HG03442 (cell line): ENCODE results near the gene WNT8A.
"Not testable (repeated sequence)": the region's sequence is repeated elsewhere in the genome, so short reads cannot be mapped to it uniquely, and the experiment has no call there.

Source experiments
- ATAC-seq: cut with Tn5 transposase; IDR thresholded peaks from one replicate; pipeline ENCODE4 v1.9.1; 2021; ENCODE audit warnings: mild to moderate bottlenecking, moderate library complexity; ENCODE audit not compliant: unreplicated experiment

WNT8A gene

GRCh38 chr5:138083702-138084101 is at the start of gene WNT8A:
Gene WNT8A (plus strand): TSS chr5:138084033. CDS start chr5:138084128, 95 bp downstream.
- ATAC-seq: no peak

GRCh38 chr5:138035605-138036537 is 48.0 kb upstream of the WNT8A start:
- ATAC-seq: peak; percentile 33

GRCh38 chr5:138037271-138037670 is 46.6 kb upstream of the WNT8A start:
- ATAC-seq: no peak

GRCh38 chr5:138037907-138038633 is 45.8 kb upstream of the WNT8A start:
- ATAC-seq: no peak

GRCh38 chr5:138038826-138039225 is 45.0 kb upstream of the WNT8A start:
- ATAC-seq: no peak

- ATAC-seq: not testable (repeated sequence)
Observed at GRCh38 chr5:138045283-138045682, 38.5 kb upstream of the WNT8A start.

GRCh38 chr5:138051441-138052296 is 32.2 kb upstream of the WNT8A start:
- ATAC-seq: no peak

- ATAC-seq: not testable (repeated sequence)
Observed at GRCh38 chr5:138052718-138053117, 31.1 kb upstream of the WNT8A start.

- ATAC-seq: no peak
Observed at GRCh38 chr5:138053554-138053953, 30.3 kb upstream of the WNT8A start.

- no peak for ATAC-seq
Observed at GRCh38 chr5:138054206-138054605, 29.6 kb upstream of the WNT8A start.

GRCh38 chr5:138054847-138055558 is 28.8 kb upstream of the WNT8A start:
- ATAC-seq: no peak

- ATAC-seq: no peak
Observed at GRCh38 chr5:138064526-138064925, 19.3 kb upstream of the WNT8A start.

GRCh38 chr5:138065102-138065501 is 18.7 kb upstream of the WNT8A start:
- no peak for ATAC-seq

- no peak for ATAC-seq
Observed at GRCh38 chr5:138067945-138068344, 15.9 kb upstream of the WNT8A start.

GRCh38 chr5:138068742-138069600 is 14.9 kb upstream of the WNT8A start:
- no peak for ATAC-seq

- ATAC-seq: not testable (repeated sequence)
Observed at GRCh38 chr5:138070026-138070425, 13.8 kb upstream of the WNT8A start.

GRCh38 chr5:138077064-138077696 is 6.7 kb upstream of the WNT8A start:
- no peak for ATAC-seq

- ATAC-seq: no peak
Observed at GRCh38 chr5:138078006-138078643, 5.7 kb upstream of the WNT8A start.
